HCT116 (cell line): ENCODE measurements around the gene ZNF140. TPM values are rescaled to one million over a fixed set of nuclear protein-coding genes. Genes with fewer than 3 reads are reported as not detected.

Experiments used
- ATAC-seq: fragments of 200-7000 bp; cut with Tn5 transposase; 2 replicates; pipeline ENCODE4 v1.9.1; 2020; ENCODE audit warnings: mild to moderate bottlenecking, moderate library complexity
- BruUV-seq: library from RNA; stranded (reverse); fragments of 400-500 nt; replicated peaks from 2 replicates; lab custom pipeline; 2021; lab: Mats Ljungman, UMichigan
- CTCF ChIA-PET: fragments of 300-600 bp; sonication (Branson Sonifier 250); formaldehyde crosslinking; loops from one replicate; lab custom pipeline; 2021; ENCODE audit warnings: antibody characterized with exemption; lab: Charles Lee
- POLR2A ChIA-PET: fragments of 300-600, 350-600 bp; sonication (Branson Sonifier 250); formaldehyde crosslinking; loops from one replicate; lab custom pipeline; 2021; ENCODE audit warnings: antibody characterized with exemption; lab: Charles Lee
- RAD21 ChIA-PET, 2 experiments: fragments of 300-600 bp; sonication (Branson Sonifier 250); formaldehyde crosslinking; loops; one replicate each; lab custom pipeline; 2023; ENCODE audit warnings: low total read pairs in 2 of 2; ENCODE audit not compliant: uncharacterized antibody in 2 of 2, unreplicated experiment in 2 of 2, low non-redundant PET in 1 of 2; lab: Charles Lee
- DNase-seq: peaks from one replicate; pipeline ENCODE4 v3.0.0-alpha.2; 2010; ENCODE audit warnings: low read depth, low spot score
- H2AFZ ChIP-seq: fragments of 200-600 bp; shearing (Covaris generic), sonication (generic); 2 replicates; pipeline ENCODE4 v1.6.1; 2017; ENCODE audit warnings: low read depth, mixed run types, mixed read lengths, antibody characterized with exemption, low read length; ENCODE audit not compliant: poor library complexity, severe bottlenecking
- H3K27ac ChIP-seq: 2 replicates; pipeline ENCODE4 v1.5.1; 2012; ENCODE audit warnings: low read depth, low read length
- H3K27me3 ChIP-seq: fragments of 200-600 bp; sonication (generic); 2 replicates; pipeline ENCODE4 v1.6.1; 2016; ENCODE audit warnings: mixed run types, low read length, mixed read lengths; ENCODE audit not compliant: insufficient read depth
- H3K36me3 ChIP-seq, 2 experiments: fragments of 200-500 bp in 1 of 2; fragments of 200-600 bp in 1 of 2; sonication (Bioruptor generic) in 1 of 2; sonication (generic) in 1 of 2; 2 replicates each; pipeline versions ENCODE4 v1.5.1 to v1.6.1; 2014 to 2016; ENCODE audit warnings: low read length in 2 of 2, inconsistent platforms in 1 of 2, mixed read lengths in 1 of 2, mixed run types in 1 of 2; ENCODE audit not compliant: insufficient read depth in 2 of 2, control insufficient read depth in 1 of 2
- H3K4me1 ChIP-seq, 2 experiments: fragments of 200-600 bp in 1 of 2; sonication (generic) in 1 of 2; 2 replicates each; pipeline versions ENCODE4 v1.5.1 to v1.6.1; 2012 to 2017; ENCODE audit warnings: low read length in 2 of 2, inconsistent platforms in 1 of 2, mild to moderate bottlenecking in 1 of 2, mixed read lengths in 1 of 2, mixed run types in 1 of 2, moderate library complexity in 1 of 2; ENCODE audit not compliant: insufficient read depth in 2 of 2, control insufficient read depth in 1 of 2
- H3K4me2 ChIP-seq: fragments of 200-600 bp; sonication (generic); 2 replicates; pipeline ENCODE4 v1.6.1; 2017; ENCODE audit warnings: mixed run types, low read length, mixed read lengths
- H3K4me3 ChIP-seq, 2 experiments: fragments of 200-600 bp in 1 of 2; sonication (generic) in 1 of 2; replicated peaks in 1 of 2; 2 replicates each; pipeline ENCODE4 v1.5.1; 2011 to 2016; ENCODE audit warnings: low read length in 2 of 2, control low read depth in 1 of 2, low read depth in 1 of 2, mild to moderate bottlenecking in 1 of 2, mixed read lengths in 1 of 2, mixed run types in 1 of 2
- H3K79me2 ChIP-seq: fragments of 200-600 bp; sonication (generic); 2 replicates; pipeline ENCODE4 v1.6.1; 2017; ENCODE audit warnings: mild to moderate bottlenecking, mixed run types, low read length, moderate library complexity, mixed read lengths; ENCODE audit not compliant: insufficient read depth
- H3K9ac ChIP-seq: fragments of 200-600 bp; sonication (generic); 2 replicates; pipeline ENCODE4 v1.6.1; 2016; ENCODE audit warnings: low read length, mixed read lengths
- H3K9me2 ChIP-seq: fragments of 200-600 bp; sonication (generic), shearing (Covaris generic); 2 replicates; pipeline ENCODE4 v1.6.1; 2017; ENCODE audit warnings: mixed run types, mild to moderate bottlenecking, moderate library complexity; ENCODE audit not compliant: insufficient read depth
- H3K9me3 ChIP-seq, 2 experiments: fragments of 200-500 bp in 1 of 2; fragments of 200-600 bp in 1 of 2; sonication (Bioruptor generic) in 1 of 2; sonication (generic) in 1 of 2; 2 replicates each; pipeline ENCODE4 v1.6.1; 2014 to 2017; ENCODE audit warnings: low read length in 2 of 2, mixed read lengths in 2 of 2, inconsistent platforms in 1 of 2, low read depth in 1 of 2, mild to moderate bottlenecking in 1 of 2, mixed run types in 1 of 2, moderate library complexity in 1 of 2; ENCODE audit not compliant: control insufficient read depth in 1 of 2, insufficient read depth in 1 of 2
- H4K20me1 ChIP-seq: fragments of 200-600 bp; sonication (generic), shearing (Covaris generic); 2 replicates; pipeline ENCODE4 v1.6.1; 2017; ENCODE audit warnings: mixed run types, mild to moderate bottlenecking, moderate library complexity; ENCODE audit not compliant: insufficient read depth
- JUND ChIP-seq: IDR thresholded peaks from 2 replicates; pipeline ENCODE4 v1.6.1; 2012
- RAD21 ChIP-seq: IDR thresholded peaks from 2 replicates; pipeline ENCODE4 v1.6.1; 2012; ENCODE audit warnings: low read depth, mild to moderate bottlenecking
- ZNF274 ChIP-seq: fragments of 200-500 bp; sonication (Bioruptor generic); IDR thresholded peaks from 2 replicates; pipeline ENCODE4 v1.6.1; 2014; ENCODE audit warnings: mild to moderate bottlenecking, low read depth, low read length, inconsistent platforms
- intact Hi-C: fragments of 100-400 bp; cut with micrococcal nuclease; formaldehyde crosslinking; loops from 2 replicates; pipeline ENCODE4 v1.10.0; 2022
- total RNA-seq: library from RNA; stranded (reverse); gene quantifications from one replicate; pipeline ENCODE4 v1.2.1, GENCODE V29; 2021; ENCODE audit not compliant: unreplicated experiment

ZNF140 gene
- total RNA-seq, 1 experiment from 2014 or later = not detected

DNA sequence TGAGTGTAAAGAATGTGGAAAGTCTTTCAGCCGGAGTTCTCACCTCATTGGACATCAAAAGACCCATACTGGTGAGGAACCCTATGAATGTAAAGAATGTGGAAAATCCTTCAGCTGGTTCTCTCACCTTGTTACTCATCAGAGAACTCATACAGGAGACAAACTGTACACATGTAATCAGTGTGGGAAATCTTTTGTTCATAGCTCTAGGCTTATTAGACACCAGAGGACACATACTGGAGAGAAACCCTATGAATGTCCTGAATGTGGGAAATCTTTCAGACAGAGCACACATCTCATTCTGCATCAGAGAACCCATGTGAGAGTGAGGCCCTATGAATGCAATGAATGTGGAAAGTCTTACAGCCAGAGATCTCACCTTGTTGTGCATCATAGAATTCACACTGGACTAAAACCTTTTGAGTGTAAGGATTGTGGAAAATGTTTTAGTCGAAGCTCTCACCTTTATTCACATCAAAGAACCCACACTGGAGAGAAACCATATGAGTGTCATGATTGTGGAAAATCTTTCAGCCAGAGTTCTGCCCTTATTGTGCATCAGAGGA is 75.5 kb downstream of the ZNF140 start:
- intact Hi-C loops = no loop called here
- TF ChIP-seq RAD21 (no peak), ZNF274 (peak; percentile 66), JUND (no peak)
- TF ChIP-seq, all 23 proteins: peak for 1
- CTCF ChIA-PET = no interaction called here
- Histone ChIP-seq H3K9me3 (peaks cover 20 to 32% of the 10 kb centered on the region in 2 experiments; a peak in 2 of 4 replicates), H3K79me2 (no peaks in the 10 kb centered on the region), H3K4me2 (no peak overlapping the region), H3K4me3 (no peak overlapping the region), H4K20me1 (no peaks in the 10 kb centered on the region), H2AFZ (no peak overlapping the region), H3K27me3 (no peaks in the 10 kb centered on the region), H3K36me3 (no peaks in the 10 kb centered on the region), H3K27ac (no peak overlapping the region), H3K9ac (no peak overlapping the region), H3K4me1 (no peaks in the 10 kb centered on the region), H3K9me2 (no peaks in the 10 kb centered on the region)
- no peak for DNase-seq
- ATAC-seq = no peak
- RAD21 ChIA-PET = no interaction called here
- POLR2A ChIA-PET = no interaction called here
- BruUV-seq = no TSS peak

Other genes with a start within 250 kb of the ZNF140 start
- 0.39 TPM for gene CHFR, start 193.3 kb upstream of the ZNF140 start, total RNA-seq
- 0.02 TPM for gene ZNF605, start 124.6 kb upstream of the ZNF140 start, total RNA-seq
- 4.4 TPM for gene ZNF26, start 94.6 kb upstream of the ZNF140 start, total RNA-seq
- gene ZNF84, start 43.4 kb upstream of the ZNF140 start, total RNA-seq = 9.8 TPM
- gene ZNF891, start 49.4 kb downstream of the ZNF140 start, total RNA-seq = 0.02 TPM
- gene ZNF10, start 49.7 kb downstream of the ZNF140 start, total RNA-seq = not detected
- 12.2 TPM for gene ZNF268, start 100.6 kb downstream of the ZNF140 start, total RNA-seq
- not detected for gene ANHX, start 155.0 kb downstream of the ZNF140 start, total RNA-seq